ENCODE measurements around the gene TTC3.

TTC3 gene

DNA sequence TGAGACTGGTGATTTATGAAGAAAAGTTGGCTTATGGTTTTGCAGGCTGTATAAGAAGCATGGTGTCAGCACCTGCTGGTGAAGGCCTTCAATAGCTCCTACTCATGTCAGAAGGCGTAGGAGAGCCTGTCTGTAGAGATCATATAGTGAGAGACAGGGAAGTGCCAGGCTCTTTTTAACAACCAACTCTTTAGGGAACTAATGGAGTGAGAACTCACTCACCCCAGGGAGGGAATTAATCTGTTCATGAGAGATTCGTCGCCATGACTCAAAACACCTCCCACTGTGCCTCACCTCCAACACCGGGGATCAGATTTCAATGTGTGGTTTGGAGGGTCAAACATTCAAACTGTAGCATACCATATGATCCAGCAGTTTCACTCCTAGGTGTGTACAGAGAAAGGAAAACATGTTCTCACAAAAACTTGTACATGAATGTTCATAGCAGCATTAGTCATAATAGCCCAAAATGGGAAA lies 72.6 kb downstream of the TTC3 start:
- in situ Hi-C loops (cut with MboI; ENCODE audit: low sequenced_read_pairs), result no loop called here

DNA sequence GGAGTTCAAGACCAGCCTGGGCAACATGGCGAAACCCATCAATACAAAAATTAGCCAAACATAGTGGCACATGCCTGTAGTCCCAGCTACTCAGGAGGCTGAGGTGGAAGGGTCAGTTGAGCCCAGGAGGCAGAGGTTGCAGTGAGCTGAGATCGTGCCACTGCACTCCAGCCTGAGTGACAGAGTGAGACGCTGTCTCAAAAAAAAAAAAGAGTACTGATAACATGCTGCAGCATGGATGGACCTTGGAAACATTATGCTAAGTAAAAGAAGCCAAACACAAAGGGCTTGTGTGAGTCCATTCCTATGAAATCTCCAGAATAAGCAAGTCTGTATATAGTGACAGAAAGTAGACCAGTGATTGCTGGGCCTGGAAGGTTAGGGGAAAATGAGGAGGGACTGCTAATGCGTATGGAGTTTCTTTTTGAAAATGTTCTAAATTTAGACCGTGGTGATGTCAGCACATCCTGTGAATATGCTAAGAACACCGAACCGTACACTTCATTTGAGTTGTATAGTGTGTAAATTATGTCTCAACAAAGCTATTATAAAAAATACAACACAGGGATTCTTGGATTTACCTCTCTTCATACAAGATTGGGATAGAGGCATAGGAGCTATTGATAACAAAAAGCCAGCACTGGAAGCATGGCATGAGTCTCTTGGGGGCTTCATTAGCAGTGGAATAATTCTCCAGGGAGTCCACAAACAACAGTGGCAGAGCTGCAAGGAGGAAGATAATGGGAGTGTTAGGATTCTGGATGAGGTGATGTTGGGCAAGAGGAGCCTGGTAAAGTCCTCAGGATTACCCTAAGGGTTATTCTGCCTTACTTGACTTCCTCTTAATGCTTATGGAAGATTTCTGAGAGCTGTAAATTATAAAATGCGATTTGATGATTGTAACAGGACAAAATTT lies 73.5 kb downstream of the TTC3 start:
- in situ Hi-C loops (cut with MboI; ENCODE audit: low sequenced_read_pairs), result no loop called here

DNA sequence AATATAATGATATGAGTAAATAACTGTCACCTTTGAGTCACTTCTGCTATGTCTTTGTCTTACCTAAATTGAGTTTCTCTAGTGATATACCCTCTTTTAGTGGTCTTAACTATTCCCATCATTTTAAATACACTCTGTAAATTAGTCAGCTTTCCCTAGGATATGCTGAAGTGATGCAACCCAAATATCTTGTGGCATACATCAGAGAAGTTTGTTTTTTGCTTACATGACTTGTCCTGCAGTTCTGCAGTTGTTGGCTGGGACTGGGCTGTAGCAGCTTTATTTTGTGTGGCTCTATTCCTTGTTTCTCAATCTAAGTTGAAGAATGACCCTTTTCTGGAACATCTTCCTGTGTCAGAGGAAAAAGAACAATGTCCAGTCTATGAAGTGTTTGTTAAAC lies 76.4 kb downstream of the TTC3 start:
- in situ Hi-C loops (cut with MboI; ENCODE audit: low sequenced_read_pairs), result no loop called here

DNA sequence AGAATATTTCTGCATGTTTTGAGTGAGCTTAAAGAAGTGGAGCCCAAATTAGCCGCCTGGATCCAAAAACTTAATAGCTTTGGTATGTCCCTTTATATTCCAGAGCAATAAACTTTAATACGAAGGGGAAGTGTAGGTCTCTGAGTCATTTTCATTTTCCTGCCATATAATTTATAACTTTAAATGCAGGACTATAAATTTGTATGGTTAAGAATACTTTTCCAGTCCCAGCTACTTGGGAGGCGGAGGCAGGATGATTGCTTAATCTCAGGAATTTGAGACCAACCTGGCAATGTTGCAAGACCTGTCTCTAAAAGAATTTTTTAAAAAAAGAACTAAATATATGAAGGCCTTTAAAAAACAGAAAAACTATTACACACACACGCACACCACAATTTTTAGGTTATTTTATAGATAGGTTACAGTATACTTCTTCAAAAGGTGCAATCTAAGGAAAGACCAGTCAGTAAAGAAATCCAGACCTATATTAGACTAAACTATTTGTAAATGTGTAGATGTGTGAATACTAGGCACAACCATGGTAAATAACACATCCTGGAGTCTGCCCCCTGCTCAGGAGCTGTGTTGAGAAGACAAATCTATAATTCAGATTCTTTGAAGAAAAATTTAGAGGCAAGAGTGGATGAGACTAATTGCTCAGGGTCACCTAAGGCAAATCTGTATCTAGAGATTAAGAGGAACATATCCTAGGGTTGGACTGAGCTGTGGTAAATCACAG lies 80.3 kb downstream of the TTC3 start:
- in situ Hi-C loops (cut with MboI; ENCODE audit: low sequenced_read_pairs), result no loop called here

DNA sequence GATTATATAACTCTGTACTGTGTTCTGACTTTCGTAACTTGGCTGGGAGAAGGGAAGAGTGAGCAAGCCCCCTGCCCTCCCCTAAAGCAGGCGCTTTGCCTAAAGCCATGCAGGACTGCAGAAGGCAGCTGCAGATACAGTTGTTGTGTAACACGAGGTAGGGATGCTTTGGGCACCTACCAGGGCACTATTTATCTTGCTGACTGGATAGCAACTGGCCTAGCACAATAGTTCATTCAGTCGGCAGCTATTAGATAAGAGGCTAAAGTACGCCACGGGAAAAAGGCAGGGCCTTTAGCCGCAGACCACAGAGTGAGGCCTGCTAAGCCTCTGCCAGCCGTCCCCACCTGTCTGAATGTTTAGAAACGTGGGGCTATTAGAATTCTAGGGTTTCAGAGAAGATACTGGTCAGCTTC lies 80.9 kb downstream of the TTC3 start:
- in situ Hi-C loops (cut with MboI; ENCODE audit: low sequenced_read_pairs), result no loop called here

DNA sequence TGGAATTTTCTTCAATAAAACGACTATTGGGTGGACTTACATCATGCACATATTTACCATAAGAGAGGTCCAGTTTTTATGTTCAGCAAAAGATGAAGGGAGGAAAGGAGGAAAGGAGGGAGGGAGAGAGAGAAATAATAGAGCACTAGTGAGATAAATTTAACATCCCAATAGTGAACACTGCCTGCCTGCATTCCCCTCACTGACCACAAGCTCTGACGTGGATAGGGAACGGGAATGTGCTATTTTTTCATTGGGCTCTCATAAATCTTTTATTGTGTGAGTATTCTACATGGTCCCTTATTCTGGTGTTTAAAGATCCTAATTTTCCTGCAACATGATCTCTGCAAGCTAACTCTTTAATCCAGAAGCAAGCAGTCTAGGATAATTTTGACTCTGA lies 82.1 kb downstream of the TTC3 start:
- in situ Hi-C loops (cut with MboI; ENCODE audit: low sequenced_read_pairs), result no loop called here

DNA sequence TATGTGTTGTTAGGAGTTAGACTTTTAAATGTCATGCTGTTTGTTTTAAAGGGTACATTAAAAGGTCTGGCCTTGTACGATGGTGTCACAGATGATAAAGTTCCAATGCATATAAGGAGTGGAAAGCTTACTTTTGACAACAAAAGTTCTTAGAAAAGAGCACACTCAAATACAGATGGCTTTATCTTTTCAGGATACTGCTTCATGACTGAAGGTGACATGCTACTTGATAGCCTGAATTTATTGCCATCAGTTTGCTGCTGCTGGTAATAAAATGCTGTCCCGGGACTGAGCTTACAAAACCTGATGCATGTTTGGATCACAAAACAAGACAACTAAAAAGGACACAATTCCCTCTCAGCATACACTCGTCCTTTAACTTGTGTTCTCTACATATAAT lies 84.9 kb downstream of the TTC3 start:
- in situ Hi-C loops (cut with MboI; ENCODE audit: low sequenced_read_pairs), result no loop called here

DNA sequence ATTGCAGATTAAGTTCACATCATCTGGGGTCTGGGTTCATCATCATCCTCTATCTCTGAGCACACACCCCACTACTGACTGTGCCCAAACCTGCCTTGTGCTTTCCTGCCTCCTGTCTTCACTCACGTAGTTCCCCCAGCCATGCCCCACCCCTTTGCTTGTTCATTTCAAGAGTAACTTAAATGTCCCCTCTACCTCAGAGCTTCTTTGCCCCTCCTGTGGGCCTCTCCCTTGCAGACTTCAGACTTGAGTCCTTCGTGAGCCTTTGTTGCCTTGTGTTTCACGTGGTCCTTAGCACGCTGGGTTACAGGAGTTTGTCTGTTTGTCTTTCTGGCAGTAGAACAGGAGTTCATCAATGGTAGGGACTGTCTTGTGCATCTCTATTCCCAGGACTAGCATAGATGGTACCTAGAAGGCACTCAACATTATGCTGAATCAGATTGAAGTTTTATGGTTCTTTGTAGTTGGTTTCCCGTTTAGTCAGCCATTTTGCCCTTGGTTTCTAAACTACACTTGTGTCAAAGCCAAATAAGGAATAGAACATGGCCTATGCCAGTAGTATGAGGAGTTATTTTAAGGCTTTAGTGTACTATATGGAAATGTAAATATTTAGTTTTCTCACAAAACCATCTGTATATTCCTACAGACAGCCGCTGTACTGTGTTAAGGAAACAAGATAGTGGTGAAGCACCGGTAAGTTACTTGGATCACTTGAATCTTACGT lies 86.2 kb downstream of the TTC3 start:
- in situ Hi-C loops (cut with MboI; ENCODE audit: low sequenced_read_pairs), result no loop called here

DNA sequence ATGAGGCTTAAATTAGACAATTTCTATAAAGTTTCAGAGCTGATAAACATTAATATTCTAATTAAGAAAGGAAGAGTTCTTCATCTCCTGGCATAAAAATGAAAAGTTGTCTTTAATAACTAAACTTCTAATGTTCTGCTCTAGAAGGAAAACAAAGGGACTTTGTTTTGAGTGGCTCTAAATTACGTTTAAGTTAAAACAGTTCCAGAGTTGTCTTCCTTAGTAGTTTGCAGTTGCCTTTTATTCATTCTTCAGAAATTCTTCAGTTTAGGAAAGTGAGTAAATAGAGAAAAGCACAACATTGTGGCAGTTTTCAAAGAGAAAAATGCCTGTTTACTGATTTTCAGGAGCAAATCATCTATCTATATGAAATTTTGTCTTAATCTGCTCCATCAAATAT lies 86.9 kb downstream of the TTC3 start:
- in situ Hi-C loops (cut with MboI; ENCODE audit: low sequenced_read_pairs), result no loop called here

DNA sequence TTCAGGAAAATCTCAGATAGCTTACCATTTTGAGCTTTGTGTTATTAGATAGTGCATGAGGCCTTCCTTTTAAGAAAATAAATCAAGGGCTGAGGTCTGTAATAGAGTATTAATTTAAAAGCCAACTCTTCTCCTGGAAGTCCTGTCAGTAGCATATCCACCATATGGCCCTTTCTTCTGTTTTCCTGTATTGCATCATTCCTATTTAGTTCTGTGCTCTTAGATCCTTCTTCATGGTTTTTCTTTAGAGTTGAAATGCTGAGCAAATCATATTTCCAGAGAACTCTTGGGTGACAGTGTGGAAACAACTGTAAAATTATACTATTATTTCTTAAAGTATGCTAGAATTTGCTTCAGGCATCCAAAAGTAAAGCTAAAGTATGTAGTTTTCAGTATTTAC lies 91.7 kb downstream of the TTC3 start:
- in situ Hi-C loops (cut with MboI; ENCODE audit: low sequenced_read_pairs), result no loop called here

DNA sequence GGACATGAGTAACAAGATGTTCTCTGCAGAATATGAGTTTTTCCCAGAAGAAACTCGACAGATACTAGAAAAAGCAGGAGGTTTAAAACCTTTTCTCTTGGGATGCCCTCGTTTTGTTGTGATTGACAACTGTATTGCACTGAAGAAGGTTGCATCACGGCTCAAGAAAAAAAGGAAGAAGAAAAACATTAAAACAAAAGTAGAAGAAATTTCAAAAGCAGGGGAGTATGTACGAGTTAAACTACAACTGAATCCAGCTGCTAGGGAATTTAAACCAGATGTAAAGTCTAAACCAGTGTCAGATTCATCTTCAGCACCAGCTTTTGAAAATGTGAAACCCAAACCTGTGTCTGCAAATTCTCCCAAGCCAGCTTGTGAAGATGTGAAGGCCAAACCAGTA lies 92.5 kb downstream of the TTC3 start:
- in situ Hi-C loops (cut with MboI; ENCODE audit: low sequenced_read_pairs), result no loop called here

DNA sequence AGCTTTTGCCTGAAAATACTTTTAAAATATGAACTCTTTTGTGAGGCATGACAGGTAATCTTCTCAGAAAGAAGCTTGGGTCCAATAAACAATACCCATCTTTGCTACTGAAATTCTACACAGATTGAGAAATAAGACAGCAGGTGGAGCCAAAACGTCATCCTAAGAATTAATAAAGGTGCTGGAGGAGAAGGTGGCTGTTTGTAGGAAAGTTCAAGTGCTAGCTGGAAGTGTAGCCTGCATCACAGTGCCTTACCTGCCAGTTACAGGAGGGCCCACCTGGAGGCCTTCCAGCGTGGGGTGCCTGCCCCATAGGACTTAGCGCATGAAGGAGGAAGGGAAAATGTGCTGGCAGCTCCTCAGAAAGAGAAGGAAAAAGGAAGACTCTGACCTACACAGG lies 93.7 kb downstream of the TTC3 start:
- in situ Hi-C loops (cut with MboI; ENCODE audit: low sequenced_read_pairs), result no loop called here

DNA sequence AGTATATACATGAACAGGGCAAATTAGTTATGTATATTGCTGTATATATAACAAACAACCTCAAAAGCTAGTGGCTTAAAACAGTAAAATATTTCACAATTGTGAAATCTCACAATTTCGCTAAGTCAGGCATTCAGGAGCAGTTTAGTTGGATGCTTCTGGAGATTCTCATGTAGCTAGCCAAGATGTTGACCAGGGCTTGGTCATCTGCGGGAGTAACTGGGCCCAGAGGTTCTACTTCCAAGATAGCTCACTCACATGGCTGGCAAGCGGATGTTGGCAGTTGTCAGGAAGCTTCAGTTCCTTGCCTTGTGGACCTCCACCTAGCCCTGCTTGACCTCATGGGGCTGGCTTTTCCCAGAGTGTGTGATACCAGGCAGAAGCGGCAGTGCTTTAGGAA lies 95.6 kb downstream of the TTC3 start:
- in situ Hi-C loops (cut with MboI; ENCODE audit: low sequenced_read_pairs), result no loop called here

DNA sequence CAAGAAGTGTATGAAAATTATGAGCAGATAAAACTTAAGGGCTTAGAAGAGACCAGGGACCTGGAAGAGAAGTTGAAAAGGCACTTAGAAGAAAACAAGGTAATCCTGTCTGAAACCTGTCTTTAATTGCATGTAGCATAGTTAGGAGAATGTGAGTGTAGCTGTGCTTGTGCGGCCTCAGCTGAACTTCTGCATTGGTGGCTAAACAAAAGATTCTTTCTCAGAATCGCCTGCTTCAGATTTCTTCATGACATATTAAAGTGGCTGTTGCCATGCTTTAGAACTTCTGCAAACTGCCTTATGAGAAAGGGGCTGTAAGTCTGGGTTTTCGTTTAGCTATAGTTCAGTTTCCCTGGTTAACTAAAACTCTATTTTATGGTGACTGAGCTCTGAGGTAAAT lies 99.6 kb downstream of the TTC3 start:
- in situ Hi-C loops (cut with MboI; ENCODE audit: low sequenced_read_pairs), result no loop called here

DNA sequence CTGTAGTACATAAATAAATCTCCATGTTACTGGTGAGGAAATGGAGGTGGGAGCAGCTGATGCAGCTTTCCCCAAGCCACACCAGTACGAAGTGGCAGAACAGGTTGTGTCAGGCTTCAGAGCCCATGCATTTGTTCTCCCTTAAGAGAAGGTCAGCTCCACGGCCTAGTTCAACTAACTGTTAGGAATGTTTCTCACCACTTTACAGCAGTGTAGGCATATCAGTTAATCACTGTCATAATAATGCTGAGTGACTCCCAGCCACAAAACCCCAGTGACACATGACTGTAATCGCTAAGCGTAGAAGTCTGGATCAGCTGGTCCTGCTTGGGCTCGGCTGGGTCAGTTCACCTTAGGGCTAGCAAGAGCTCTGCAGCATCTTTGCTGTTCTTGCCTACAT lies 103.7 kb downstream of the TTC3 start:
- in situ Hi-C loops (cut with MboI; ENCODE audit: low sequenced_read_pairs), result no loop called here

DNA sequence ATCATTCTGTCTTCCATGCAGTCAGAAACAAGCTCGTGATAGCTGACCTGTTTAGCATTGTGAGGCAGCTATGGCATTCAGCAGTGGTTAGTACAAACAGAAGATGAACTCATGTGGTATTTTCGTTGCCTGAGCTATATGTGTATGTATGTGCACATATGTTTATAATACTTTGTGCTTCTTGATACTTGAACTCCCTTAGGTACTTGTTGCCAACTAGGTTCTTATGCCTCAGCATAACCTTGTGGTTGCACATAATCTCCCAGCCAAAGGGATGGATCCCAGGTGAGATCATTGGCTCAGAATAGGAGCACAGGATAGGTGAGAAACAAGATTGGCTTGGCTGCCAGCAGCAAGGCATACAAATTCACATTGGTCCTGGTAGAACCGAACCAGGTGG lies 108.0 kb downstream of the TTC3 start:
- in situ Hi-C loops (cut with MboI; ENCODE audit: low sequenced_read_pairs), result no loop called here

DNA sequence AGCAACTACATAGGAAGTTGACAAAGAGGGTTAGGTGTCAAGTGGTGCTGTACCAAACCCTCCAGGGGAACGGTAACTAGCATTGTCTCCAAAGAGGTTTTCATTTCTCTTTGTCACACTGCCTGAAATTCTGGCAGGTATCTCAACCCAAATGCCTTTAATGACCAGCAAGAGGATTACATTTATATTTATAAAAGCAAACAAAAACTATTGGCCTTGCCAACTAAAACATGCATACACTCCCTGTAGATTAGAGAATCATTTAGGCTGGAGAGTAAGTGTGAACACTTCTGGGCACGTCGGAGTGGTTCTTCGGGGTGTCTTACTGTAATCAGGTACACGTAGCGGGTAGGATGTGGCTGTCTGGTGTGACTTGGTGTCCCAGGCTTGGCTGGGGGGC lies 109.2 kb downstream of the TTC3 start:
- in situ Hi-C loops (cut with MboI; ENCODE audit: low sequenced_read_pairs), result no loop called here

DNA sequence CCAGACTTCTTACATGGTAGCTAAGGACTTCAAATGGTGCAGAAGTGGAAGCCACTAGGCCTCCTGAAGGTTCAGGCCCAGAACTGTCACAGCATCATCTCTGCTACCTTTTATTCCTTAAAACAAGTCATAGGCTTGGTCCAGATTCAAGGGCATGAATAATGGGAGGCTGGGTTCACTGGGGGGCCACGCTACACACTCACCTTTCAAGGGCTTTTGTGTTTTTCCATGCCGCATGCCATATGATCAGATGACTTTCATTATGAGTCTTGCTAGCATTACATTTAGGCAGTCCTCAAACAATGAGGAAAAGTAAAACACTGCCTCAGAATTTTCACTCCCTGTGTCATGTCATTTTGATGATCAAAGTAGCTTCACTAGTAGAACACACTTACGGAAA lies 110.7 kb downstream of the TTC3 start:
- in situ Hi-C loops (cut with MboI; ENCODE audit: low sequenced_read_pairs), result no loop called here

DNA sequence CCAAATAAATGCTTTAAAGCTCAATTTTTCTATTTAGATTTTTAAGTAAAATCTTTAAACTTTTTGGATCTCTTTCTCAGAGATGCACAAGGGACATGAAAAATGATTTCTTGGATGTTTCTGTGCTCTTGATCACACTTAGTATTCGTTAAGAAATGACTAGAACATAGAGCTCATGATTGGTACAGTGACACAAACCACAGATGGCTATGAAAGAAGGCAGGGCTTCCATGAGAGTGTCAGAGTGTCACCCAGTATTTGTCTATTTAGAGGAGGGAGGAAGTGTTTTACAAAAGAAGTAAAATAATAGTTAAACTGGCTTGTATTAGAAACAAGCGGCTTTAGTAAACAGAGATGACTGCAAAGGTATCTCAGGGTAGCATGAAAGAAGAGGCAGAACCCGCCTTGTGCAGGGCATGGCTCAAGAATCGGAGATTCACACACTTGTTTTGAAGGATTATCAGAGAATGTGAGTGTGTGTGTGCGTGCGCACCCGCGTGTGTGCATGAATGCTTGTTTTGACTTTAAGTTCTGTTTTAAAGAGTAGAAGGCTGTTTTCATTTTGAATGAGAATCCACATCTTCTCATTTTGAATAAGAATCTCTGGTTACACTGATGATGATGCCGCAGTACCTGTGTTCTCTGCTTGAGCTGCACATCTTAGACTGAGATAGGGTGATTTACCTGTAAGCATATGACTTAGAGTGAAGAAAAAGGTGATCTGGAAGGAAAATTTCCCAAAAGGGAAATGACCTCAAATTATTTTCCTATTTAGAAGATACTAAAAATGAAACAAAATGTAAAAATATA lies 111.9 kb downstream of the TTC3 start:
- in situ Hi-C loops (cut with MboI; ENCODE audit: low sequenced_read_pairs), result no loop called here

DNA sequence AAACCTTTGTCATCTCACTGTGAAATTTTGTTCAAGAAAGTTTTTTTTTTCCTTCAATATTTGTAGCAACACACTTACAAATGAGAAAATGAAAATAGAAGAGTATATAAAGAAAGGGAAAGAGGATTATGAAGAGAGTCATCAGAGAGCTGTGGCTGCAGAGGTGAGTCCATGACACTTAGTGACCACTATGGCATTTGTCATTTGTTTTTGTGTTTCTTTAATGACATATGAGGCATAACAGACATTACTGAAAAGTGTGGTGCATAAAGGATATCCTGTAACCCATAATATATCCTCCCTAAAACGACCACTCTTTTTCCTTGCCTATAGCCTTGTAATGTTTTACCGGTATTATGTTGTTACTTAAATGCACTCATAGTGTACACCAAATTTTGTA lies 113.9 kb downstream of the TTC3 start:
- in situ Hi-C loops (cut with MboI; ENCODE audit: low sequenced_read_pairs), result no loop called here

DNA sequence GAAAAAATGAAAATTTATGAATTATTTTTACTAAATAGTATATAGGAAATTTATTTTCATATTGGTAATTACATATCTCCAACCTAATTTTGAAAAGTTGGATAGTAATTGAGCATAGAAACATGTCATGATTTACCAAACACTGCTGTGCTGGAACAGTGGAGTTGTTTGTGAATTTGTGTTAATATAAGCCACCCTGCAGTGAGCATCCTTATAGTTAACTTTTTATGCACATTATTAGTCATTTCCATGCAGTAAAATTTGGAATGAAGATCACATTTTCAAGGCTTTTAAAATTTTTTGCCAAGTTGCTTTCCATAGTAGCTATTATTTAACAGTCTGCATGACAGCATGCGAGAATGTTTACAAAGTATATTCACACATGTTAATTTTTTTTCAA lies 115.8 kb downstream of the TTC3 start:
- in situ Hi-C loops (cut with MboI; ENCODE audit: low sequenced_read_pairs), result no loop called here
